Transverse colon (tissue), 4 donors: ENCODE results near the gene OR51S1.

Experiments
- CTCF ChIP-seq, 5 experiments: fragments of 200-600 bp in 3 of 5; fragments of 450-650 bp in 2 of 5; sonication (generic) in 3 of 5; IDR thresholded peaks; 1 replicate in 2 of 5; 2 replicates in 3 of 5; pipeline ENCODE4 v1.5.1; 2016 to 2017; ENCODE audit warnings: antibody characterized with exemption in 5 of 5, inconsistent platforms in 3 of 5, mild to moderate bottlenecking in 2 of 5, moderate library complexity in 1 of 5
- EP300 ChIP-seq: sonication (generic); formaldehyde crosslinking; IDR thresholded peaks from one replicate; pipeline ENCODE4 v1.6.1; 2017; ENCODE audit warnings: antibody characterized with exemption, low read depth
- POLR2A ChIP-seq: fragments of 450-650 bp; IDR thresholded peaks from one replicate; pipeline ENCODE4 v1.6.1; 2016; ENCODE audit warnings: antibody characterized with exemption, mild to moderate bottlenecking, moderate library complexity
- POLR2AphosphoS5 ChIP-seq, 3 donors: sonication (generic); formaldehyde crosslinking; IDR thresholded peaks; one replicate each; pipeline ENCODE4 v1.6.1; 2016; ENCODE audit warnings: antibody characterized with exemption in 3 of 3

- no peak for TF ChIP-seq CTCF (IDR thresholded peaks at IDR 0.05)
- no peak for TF ChIP-seq POLR2AphosphoS5 (IDR thresholded peaks at IDR 0.05)
- no peak for TF ChIP-seq POLR2A
- no peak for TF ChIP-seq EP300
Observed at GRCh38 chr11:4839851-4840549, 9.0 kb downstream of the OR51S1 start.
